Lower leg skin (tissue), 3 donors: Measurements from ENCODE around the gene GLP2R.

Source experiments
- CTCF ChIP-seq, 3 donors: fragments of 450-650 bp; IDR thresholded peaks; one replicate each; pipeline ENCODE4 v1.5.1; 2016; ENCODE audit warnings: antibody characterized with exemption in 3 of 3, mild to moderate bottlenecking in 3 of 3, moderate library complexity in 2 of 3
- POLR2A ChIP-seq, 2 donors: fragments of 450-650 bp; IDR thresholded peaks; one replicate each; pipeline ENCODE4 v1.6.1; 2016 to 2017; ENCODE audit warnings: antibody characterized with exemption in 2 of 2, mild to moderate bottlenecking in 1 of 2, moderate library complexity in 1 of 2

GRCh38 chr17:9798008-9798407, 27.7 kb upstream of the GLP2R start:
- TF ChIP-seq CTCF (IDR thresholded peaks at IDR 0.05) (no peak), POLR2A (IDR thresholded peaks at IDR 0.05) (no peak)
